ENCODE data around the gene UGT3A1.

GRCh38 chr5:35971186-35971877, 19.9 kb downstream of the UGT3A1 start:
- TF ChIP-seq ATF3 (IDR thresholded peaks at IDR 0.05; ENCODE audit: borderline replicate concordance, extremely low read depth, low read depth, low read length) (no peak), CTCF (IDR thresholded peaks at IDR 0.05 in 2 of 3, conservative IDR thresholded peaks at IDR 0.05 in 1 of 3; ENCODE audit: control insufficient read depth in 2 of 3, extremely low read depth in 1 of 3, insufficient read depth in 1 of 3, low read depth in 3 of 3, low read length in 3 of 3) (no peak)
